Measurements from ENCODE around the gene FRMD8. TPM values are rescaled to one million over a fixed set of nuclear protein-coding genes. Genes with fewer than 3 reads are reported as not detected.

FRMD8 gene
- total and polyA plus RNA-seq, 2 of the 4 experiments (the other 2 are of a cell fraction) = 11.3 to 19.8 TPM

DNA sequence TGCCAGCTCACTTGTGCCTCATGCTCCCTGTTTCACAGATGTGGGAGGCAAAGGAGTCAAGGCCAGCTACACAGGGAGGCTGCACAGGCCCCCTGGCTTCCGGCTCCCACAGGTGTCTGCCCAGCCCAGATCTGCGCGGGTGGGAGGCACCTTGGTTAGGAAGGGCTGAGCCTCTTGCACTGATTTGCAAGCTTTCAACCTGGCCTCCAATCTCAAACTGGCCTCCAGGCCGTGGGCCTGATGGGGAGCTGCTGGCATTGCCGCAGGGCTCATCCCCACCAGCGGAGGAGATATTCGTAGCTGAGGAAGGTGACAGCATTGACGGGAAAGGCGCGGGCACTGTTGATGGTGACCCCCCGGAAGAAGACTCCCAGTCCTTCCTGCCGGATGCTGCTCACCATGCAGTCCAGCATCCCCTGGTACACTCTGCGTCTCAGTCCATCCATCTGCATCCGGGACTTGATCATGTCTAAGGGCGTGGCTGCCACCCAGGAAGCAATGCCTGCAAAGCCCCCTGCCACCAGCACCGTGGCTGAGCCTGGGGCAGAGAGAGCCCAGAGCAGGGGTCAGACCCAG lies 10.2 kb upstream of the FRMD8 start:
- dilution Hi-C loops (cut with HindIII; ENCODE audit: low sequenced_read_pairs, unreplicated experiment) (no loop called here), intact Hi-C loops (cut with micrococcal nuclease) (no loop called here), in situ Hi-C loops (cut with MboI; ENCODE audit: low sequenced_read_pairs) (no loop called here)
- H4K91ac ChIP-seq (ENCODE audit: insufficient read depth, low read depth, low read length) = no peak overlapping the region
- TF ChIP-seq RAD21 (IDR thresholded peaks at IDR 0.05; ENCODE audit: low read length) (no peak), MAZ (IDR thresholded peaks at IDR 0.05; ENCODE audit: borderline replicate concordance, low read depth, low read length) (no peak), NFE2L2 (IDR thresholded peaks at IDR 0.05; ENCODE audit: low read depth, low read length) (no peak), RCOR1 (IDR thresholded peaks at IDR 0.05; ENCODE audit: insufficient replicate concordance, low read length) (no peak), BHLHE40 (IDR thresholded peaks at IDR 0.05; ENCODE audit: low read depth, low read length) (no peak)
- H3K4ac ChIP-seq (ENCODE audit: low read depth, low read length) = no peak overlapping the region
- no TSS peak for BruUV-seq (replicated peaks)
- 89% methylated on average over 8 of the region's 16 CpGs; no CpG with 5 or more reads in 1 of the 2 experiments for WGBS, 2 experiments (ENCODE audit: extremely low coverage in 2 of 2, insufficient read length in 1 of 2)
- ChIA-PET CTCF (no interaction called here), POLR2A (ENCODE audit: unreplicated experiment) (interaction anchor here (0.6 to 0.9 kb wide), 2 partner anchors 11 to 48 kb away, joined by 4 read pairs; no protein-coding TSS in a partner anchor)
- H4K20me1 ChIP-seq (ENCODE audit: insufficient read depth, low read length) = no peaks in the 10 kb centered on the region
- no peak overlapping the region for H2BK20ac ChIP-seq (ENCODE audit: low read depth, low read length)
- peak overlapping the region; percentile 82 for H2AK9ac ChIP-seq (replicated peaks; ENCODE audit: low read depth, low read length, poor library complexity)
- H3K4me2 ChIP-seq (ENCODE audit: low read depth, low read length) = no peak overlapping the region
- no peak overlapping the region for H4K5ac ChIP-seq (ENCODE audit: low read depth, low read length)
- H3K9me1 ChIP-seq (ENCODE audit: insufficient read depth, low read length) = peaks cover 13% of the 10 kb centered on the region; the same call in 1 of the 2 replicates
- no peak overlapping the region for H3K9ac ChIP-seq (ENCODE audit: low read depth, low read length)
- no peak overlapping the region for H3K27ac ChIP-seq (ENCODE audit: insufficient read depth, low read length)
- ATAC-seq (ENCODE audit: low read depth) (no peak), DNase-seq (no peak)
- H3K79me1 ChIP-seq (ENCODE audit: low read depth in 1 of 2, low read length in 2 of 2) = peaks cover 4 to 32% of the 10 kb centered on the region in 2 experiments; a peak in 2 of 4 replicates
- H4K8ac ChIP-seq (ENCODE audit: low read depth in 2 of 2, low read length in 2 of 2) = no peak overlapping the region
- no peak overlapping the region for H2BK120ac ChIP-seq (ENCODE audit: low read depth, low read length)
- no peaks in the 10 kb centered on the region for H3K4me1 ChIP-seq (ENCODE audit: control insufficient read depth, insufficient read depth, low read length)
- H2AK5ac ChIP-seq (ENCODE audit: low read depth, low read length) = no peak overlapping the region
- H3K36me3 ChIP-seq (ENCODE audit: control insufficient read depth, insufficient read depth, low read length) = no peaks in the 10 kb centered on the region
- peak overlapping the region; percentile 21 for H2AFZ ChIP-seq (replicated peaks; ENCODE audit: low read length, poor library complexity)
- no peaks in the 10 kb centered on the region for H3K27me3 ChIP-seq (ENCODE audit: control insufficient read depth, insufficient read depth, low read length)
- no peak overlapping the region for H2BK15ac ChIP-seq (ENCODE audit: low read depth, low read length)
- no peak overlapping the region for H3K14ac ChIP-seq (replicated peaks; ENCODE audit: low read depth, low read length)
- H2BK5ac ChIP-seq (ENCODE audit: low read depth, low read length, poor library complexity, severe bottlenecking) = no peak overlapping the region
- H3K56ac ChIP-seq (ENCODE audit: extremely low read depth, insufficient read depth, low read length) = no peak overlapping the region
- no peak overlapping the region for H3K23ac ChIP-seq (ENCODE audit: low read depth, low read length)
- H3K18ac ChIP-seq (ENCODE audit: low read depth, low read length) = no peak overlapping the region
- H3K4me3 ChIP-seq (ENCODE audit: insufficient read depth, low read depth, low read length) = no peak overlapping the region
- H3K9me3 ChIP-seq (ENCODE audit: control insufficient read depth, insufficient read depth, low read length) = no peaks in the 10 kb centered on the region

All from IMR-90 (cell line).